Stomach (tissue), 4 donors: ENCODE data around the gene CWC22.

ENCODE experiments used
- EP300 ChIP-seq: sonication (generic); formaldehyde crosslinking; IDR thresholded peaks from one replicate; pipeline ENCODE4 v1.6.1; 2017; ENCODE audit warnings: antibody characterized with exemption
- POLR2A ChIP-seq, 4 donors: fragments of 450-650 bp; IDR thresholded peaks; one replicate each; pipeline ENCODE4 v1.6.1; 2016; ENCODE audit warnings: antibody characterized with exemption in 4 of 4, control low read depth in 2 of 4, mild to moderate bottlenecking in 1 of 4, moderate library complexity in 1 of 4
- POLR2AphosphoS5 ChIP-seq, 3 donors: sonication (generic); formaldehyde crosslinking; IDR thresholded peaks; one replicate each; pipeline ENCODE4 v1.6.1; 2016; ENCODE audit warnings: antibody characterized with exemption in 3 of 3
- TF ChIP-seq, protein P1 (sequence below), 7 experiments: fragments of 450-650 bp in 4 of 7; fragments of 200-600 bp in 3 of 7; sonication (generic) in 3 of 7; IDR thresholded peaks; one replicate each; pipeline ENCODE4 v1.5.1; 2016 to 2019; ENCODE audit warnings: antibody characterized with exemption in 7 of 7, control low read depth in 2 of 7, mild to moderate bottlenecking in 1 of 7

DNA sequence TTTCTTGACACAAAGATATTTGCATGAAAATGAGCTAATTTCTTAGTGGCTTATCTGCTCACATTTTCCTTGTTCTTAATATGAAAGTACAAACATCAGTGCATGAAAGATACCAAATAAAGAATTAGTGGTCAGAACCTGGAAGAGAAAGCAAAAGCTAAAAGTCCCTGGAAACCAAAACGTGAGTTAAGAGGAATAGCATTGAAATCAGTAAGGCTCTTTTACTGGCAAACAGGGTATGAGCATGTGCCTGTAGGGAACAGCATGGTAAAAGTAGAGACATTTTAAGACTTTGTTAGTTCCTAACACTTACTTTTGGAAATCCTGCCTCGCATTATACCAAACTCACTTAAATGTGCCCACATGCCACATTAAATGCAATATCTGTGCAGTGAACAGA is 31.9 kb upstream of the CWC22 start:
- TF ChIP-seq, protein P1, sequence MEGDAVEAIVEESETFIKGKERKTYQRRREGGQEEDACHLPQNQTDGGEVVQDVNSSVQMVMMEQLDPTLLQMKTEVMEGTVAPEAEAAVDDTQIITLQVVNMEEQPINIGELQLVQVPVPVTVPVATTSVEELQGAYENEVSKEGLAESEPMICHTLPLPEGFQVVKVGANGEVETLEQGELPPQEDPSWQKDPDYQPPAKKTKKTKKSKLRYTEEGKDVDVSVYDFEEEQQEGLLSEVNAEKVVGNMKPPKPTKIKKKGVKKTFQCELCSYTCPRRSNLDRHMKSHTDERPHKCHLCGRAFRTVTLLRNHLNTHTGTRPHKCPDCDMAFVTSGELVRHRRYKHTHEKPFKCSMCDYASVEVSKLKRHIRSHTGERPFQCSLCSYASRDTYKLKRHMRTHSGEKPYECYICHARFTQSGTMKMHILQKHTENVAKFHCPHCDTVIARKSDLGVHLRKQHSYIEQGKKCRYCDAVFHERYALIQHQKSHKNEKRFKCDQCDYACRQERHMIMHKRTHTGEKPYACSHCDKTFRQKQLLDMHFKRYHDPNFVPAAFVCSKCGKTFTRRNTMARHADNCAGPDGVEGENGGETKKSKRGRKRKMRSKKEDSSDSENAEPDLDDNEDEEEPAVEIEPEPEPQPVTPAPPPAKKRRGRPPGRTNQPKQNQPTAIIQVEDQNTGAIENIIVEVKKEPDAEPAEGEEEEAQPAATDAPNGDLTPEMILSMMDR (IDR thresholded peaks at IDR 0.05): no peak
- TF ChIP-seq EP300: no peak
- TF ChIP-seq POLR2A (IDR thresholded peaks at IDR 0.05): no peak
- TF ChIP-seq POLR2AphosphoS5 (IDR thresholded peaks at IDR 0.05): no peak
